IMR-90 (cell line): Measurements from ENCODE around the gene TMBIM1. TPM values are rescaled to one million over a fixed set of nuclear protein-coding genes. Genes with fewer than 3 reads are reported as not detected.

Experiments used
- ATAC-seq: fragments of 200-7000 bp; cut with Tn5 transposase; 2 replicates; pipeline ENCODE4 v1.9.1; 2020; ENCODE audit warnings: low read depth, mild to moderate bottlenecking, moderate library complexity
- BruUV-seq: library from RNA; stranded (reverse); fragments of 400-500 nt; replicated peaks from 2 replicates; lab custom pipeline; 2021; lab: Mats Ljungman, UMichigan
- CTCF ChIA-PET: fragments of 300-600 bp; formaldehyde crosslinking; extraction: SDS; loops from one replicate; lab custom pipeline; 2021; ENCODE audit warnings: antibody characterized with exemption; lab: Yijun Ruan, JAX
- POLR2A ChIA-PET: fragments of 300-600 bp; sonication (Branson Sonifier 250); formaldehyde crosslinking; loops from one replicate; lab custom pipeline; 2022; ENCODE audit warnings: antibody characterized with exemption; ENCODE audit not compliant: unreplicated experiment; lab: Charles Lee
- DNase-seq: peaks from one replicate; pipeline ENCODE4 v3.0.0; 2013
- H2AFZ ChIP-seq: replicated peaks from 2 replicates; pipeline ENCODE3; 2013; ENCODE audit warnings: low read length, mild to moderate bottlenecking; ENCODE audit not compliant: poor library complexity
- H2AK5ac ChIP-seq: 2 replicates; pipeline ENCODE4 v1.6.1; 2013; ENCODE audit warnings: low read depth, low read length, inconsistent platforms
- H2AK9ac ChIP-seq: replicated peaks from 2 replicates; pipeline ENCODE3; 2013; ENCODE audit warnings: mild to moderate bottlenecking, low read depth, low read length, moderate library complexity; ENCODE audit not compliant: poor library complexity
- H2BK120ac ChIP-seq: 2 replicates; pipeline ENCODE4 v1.6.1; 2013; ENCODE audit warnings: low read depth, low read length, inconsistent platforms
- H2BK15ac ChIP-seq: 3 replicates; pipeline ENCODE4 v1.6.1; 2013; ENCODE audit warnings: low read depth, low read length, inconsistent platforms
- H2BK20ac ChIP-seq: 2 replicates; pipeline ENCODE4 v1.6.1; 2013; ENCODE audit warnings: low read depth, mild to moderate bottlenecking, inconsistent platforms, low read length, moderate library complexity
- H2BK5ac ChIP-seq: 2 replicates; pipeline ENCODE4 v1.6.1; 2013; ENCODE audit warnings: mild to moderate bottlenecking, low read depth, low read length, inconsistent platforms; ENCODE audit not compliant: poor library complexity, severe bottlenecking
- H3K14ac ChIP-seq: replicated peaks from 2 replicates; pipeline ENCODE4 v1.6.1; 2013; ENCODE audit warnings: low read depth, low read length, inconsistent platforms
- H3K18ac ChIP-seq: 2 replicates; pipeline ENCODE4 v1.6.1; 2013; ENCODE audit warnings: low read depth, low read length, control low read depth
- H3K23ac ChIP-seq: 2 replicates; pipeline ENCODE4 v1.6.1; 2013; ENCODE audit warnings: low read depth, low read length, inconsistent platforms
- H3K27ac ChIP-seq: 2 replicates; pipeline ENCODE4 v1.5.1; 2013; ENCODE audit warnings: mild to moderate bottlenecking, control low read depth, low read length; ENCODE audit not compliant: insufficient read depth
- H3K27me3 ChIP-seq: 2 replicates; pipeline ENCODE4 v1.6.1; 2013; ENCODE audit warnings: low read length; ENCODE audit not compliant: control insufficient read depth, insufficient read depth
- H3K36me3 ChIP-seq: 2 replicates; pipeline ENCODE4 v1.6.1; 2013; ENCODE audit warnings: low read length, mixed read lengths; ENCODE audit not compliant: control insufficient read depth, insufficient read depth
- H3K4ac ChIP-seq: 2 replicates; pipeline ENCODE4 v1.6.1; 2013; ENCODE audit warnings: low read depth, low read length, inconsistent platforms
- H3K4me1 ChIP-seq: 2 replicates; pipeline ENCODE4 v1.6.1; 2013; ENCODE audit warnings: low read length, mixed read lengths; ENCODE audit not compliant: control insufficient read depth, insufficient read depth
- H3K4me2 ChIP-seq: 2 replicates; pipeline ENCODE4 v1.6.1; 2013; ENCODE audit warnings: low read depth, mild to moderate bottlenecking, control low read depth, low read length, moderate library complexity
- H3K4me3 ChIP-seq: 2 replicates; pipeline ENCODE4 v1.5.1; 2013; ENCODE audit warnings: low read depth, mild to moderate bottlenecking, control low read depth, low read length, moderate library complexity; ENCODE audit not compliant: insufficient read depth
- H3K56ac ChIP-seq: 2 replicates; pipeline ENCODE4 v1.6.1; 2013; ENCODE audit warnings: low read length, inconsistent platforms; ENCODE audit not compliant: insufficient read depth; ENCODE audit errors: extremely low read depth
- H3K79me1 ChIP-seq, 2 experiments: 2 replicates each; pipeline ENCODE4 v1.6.1; 2013; ENCODE audit warnings: low read length in 2 of 2, inconsistent platforms in 1 of 2, low read depth in 1 of 2
- H3K9ac ChIP-seq: 2 replicates; pipeline ENCODE4 v1.6.1; 2013; ENCODE audit warnings: low read depth, low read length, control low read depth
- H3K9me1 ChIP-seq: 2 replicates; pipeline ENCODE4 v1.6.1; 2013; ENCODE audit warnings: low read length, inconsistent platforms; ENCODE audit not compliant: insufficient read depth
- H3K9me3 ChIP-seq: 2 replicates; pipeline ENCODE4 v1.6.1; 2013; ENCODE audit warnings: low read length; ENCODE audit not compliant: control insufficient read depth, insufficient read depth
- H4K20me1 ChIP-seq: 2 replicates; pipeline ENCODE4 v1.6.1; 2013; ENCODE audit warnings: low read length, inconsistent platforms; ENCODE audit not compliant: insufficient read depth
- H4K5ac ChIP-seq: 2 replicates; pipeline ENCODE4 v1.6.1; 2013; ENCODE audit warnings: mild to moderate bottlenecking, low read depth, low read length, control low read depth
- H4K8ac ChIP-seq, 2 experiments: 2 replicates each; pipeline ENCODE4 v1.6.1; 2013; ENCODE audit warnings: low read depth in 2 of 2, low read length in 2 of 2, control low read depth in 1 of 2, inconsistent platforms in 1 of 2
- H4K91ac ChIP-seq: 2 replicates; pipeline ENCODE4 v1.6.1; 2013; ENCODE audit warnings: low read depth, low read length, inconsistent platforms; ENCODE audit not compliant: insufficient read depth
- BHLHE40 ChIP-seq: fragments of 150-350 bp; IDR thresholded peaks from 2 replicates; pipeline ENCODE4 v1.6.1; 2016; ENCODE audit warnings: mild to moderate bottlenecking, low read depth, low read length
- CEBPB ChIP-seq: IDR thresholded peaks from 2 replicates; pipeline ENCODE4 v1.6.1; 2012; ENCODE audit warnings: low read depth, low read length, improper control_type of control experiment
- CHD1 ChIP-seq: IDR thresholded peaks from 2 replicates; pipeline ENCODE4 v1.6.1; 2012; ENCODE audit warnings: low read depth, low read length, improper control_type of control experiment
- FOS ChIP-seq: fragments of 150-350 bp; IDR thresholded peaks from 2 replicates; pipeline ENCODE4 v1.6.1; 2016; ENCODE audit warnings: low read depth, low read length
- MAFK ChIP-seq: IDR thresholded peaks from 2 replicates; pipeline ENCODE4 v1.6.1; 2012; ENCODE audit warnings: low read depth, low read length, improper control_type of control experiment
- MAZ ChIP-seq: IDR thresholded peaks from 2 replicates; pipeline ENCODE4 v1.6.1; 2012; ENCODE audit warnings: low read depth, mild to moderate bottlenecking, low read length, improper control_type of control experiment, moderate library complexity, borderline replicate concordance
- MXI1 ChIP-seq: IDR thresholded peaks from 2 replicates; pipeline ENCODE4 v1.6.1; 2012; ENCODE audit warnings: low read depth, mild to moderate bottlenecking, low read length, moderate library complexity, borderline replicate concordance
- NFE2L2 ChIP-seq: fragments of 150-350 bp; IDR thresholded peaks from 2 replicates; pipeline ENCODE4 v1.6.1; 2016; ENCODE audit warnings: low read depth, mild to moderate bottlenecking, low read length
- POLR2A ChIP-seq: IDR thresholded peaks from 2 replicates; pipeline ENCODE4 v1.6.1; 2012; ENCODE audit warnings: mild to moderate bottlenecking, low read depth, low read length
- WGBS, 2 experiments: methylation state at CpG; one replicate each; pipeline versions ENCODE4 v1.1.5 to v1.1.7; 2013; ENCODE audit warnings: missing lambda C conversion rate in 2 of 2; ENCODE audit not compliant: insufficient read length in 1 of 2; ENCODE audit errors: extremely low coverage in 2 of 2; 5-methylcytosine and 5-hydroxymethylcytosine counted together
- dilution Hi-C: fragments of 300-500 bp; cut with HindIII; formaldehyde crosslinking; loops from one replicate; pipeline ENCODE4 v1.14.3; 2018; ENCODE audit warnings: low sequenced_read_pairs; ENCODE audit not compliant: unreplicated experiment
- in situ Hi-C: fragments of 300-500 bp; cut with MboI; formaldehyde crosslinking; loops from 3 replicates; pipeline ENCODE4 v1.14.3; 2019; ENCODE audit warnings: low sequenced_read_pairs, inconsistent platforms, mixed read lengths
- intact Hi-C: fragments of 100-400 bp; cut with micrococcal nuclease; formaldehyde crosslinking; loops from 2 replicates; pipeline ENCODE4 v1.10.0; 2022
- polyA plus RNA-seq, 3 experiments: library from polyadenylated mRNA; depleted of rRNA; stranded (reverse); fragments of >200 nt; gene quantifications; 2 replicates each; pipeline ENCODE4 v1.2.3, GENCODE V29; 2012; ENCODE audit warnings: low replicate concordance in 1 of 3
- total RNA-seq: library from RNA; depleted of rRNA; stranded (reverse); fragments of >200 nt; gene quantifications from 2 replicates; pipeline ENCODE4 v1.2.3, GENCODE V29; 2012
- TF ChIP-seq, protein P1 (sequence below): fragments of 150-350 bp; IDR thresholded peaks from 2 replicates; pipeline ENCODE4 v1.6.1; 2017; ENCODE audit warnings: mild to moderate bottlenecking, antibody characterized with exemption, low read length, low read depth

The TMBIM1 gene
- total and polyA plus RNA-seq, 2 of the 4 experiments (the other 2 are of a cell fraction) = 84.6 to 102 TPM

GRCh38 chr2:218260166-218260565, 32.1 kb downstream of the TMBIM1 start:
- Histone ChIP-seq H2AK9ac (peak overlapping the region; percentile 15), H3K4me3 (no peak overlapping the region), H3K79me1 (peaks cover 0 to 3% of the 10 kb centered on the region in 2 experiments; a peak in 2 of 4 replicates), H3K14ac (no peak overlapping the region), H3K4me2 (no peak overlapping the region), H3K27ac (no peak overlapping the region), H2AFZ (no peak overlapping the region), H4K5ac (no peak overlapping the region), H3K9ac (no peak overlapping the region), H3K9me1 (no peaks in the 10 kb centered on the region; the same call in 1 of the 2 replicates), H3K4me1 (peaks cover 12% of the 10 kb centered on the region), H3K56ac (no peak overlapping the region), H3K4ac (peak overlapping the region; percentile 17; the same call in 1 of the 2 replicates), H4K20me1 (peaks cover 8% of the 10 kb centered on the region; the same call in 1 of the 2 replicates), H2BK120ac (no peak overlapping the region), H4K8ac (no peak overlapping the region), H3K9me3 (no peaks in the 10 kb centered on the region), H2AK5ac (no peak overlapping the region), H2BK15ac (no peak overlapping the region), H3K36me3 (peaks cover 25% of the 10 kb centered on the region), H3K18ac (no peak overlapping the region), H3K23ac (no peak overlapping the region), H4K91ac (no peak overlapping the region), H2BK20ac (no peak overlapping the region), H2BK5ac (no peak overlapping the region), H3K27me3 (no peaks in the 10 kb centered on the region)
- DNase-seq (no peak), ATAC-seq (no peak)
- intact Hi-C loops = no loop called here
- WGBS, 2 experiments = 100% methylated on average over 1 of the region's 5 CpGs; no CpG with 5 or more reads in 1 of the 2 experiments
- TF ChIP-seq CEBPB (no peak), FOS (no peak), MAFK (no peak), CHD1 (no peak), NFE2L2 (no peak), MAZ (no peak), POLR2A (no peak), MXI1 (no peak), BHLHE40 (no peak)
- TF ChIP-seq, protein P1, sequence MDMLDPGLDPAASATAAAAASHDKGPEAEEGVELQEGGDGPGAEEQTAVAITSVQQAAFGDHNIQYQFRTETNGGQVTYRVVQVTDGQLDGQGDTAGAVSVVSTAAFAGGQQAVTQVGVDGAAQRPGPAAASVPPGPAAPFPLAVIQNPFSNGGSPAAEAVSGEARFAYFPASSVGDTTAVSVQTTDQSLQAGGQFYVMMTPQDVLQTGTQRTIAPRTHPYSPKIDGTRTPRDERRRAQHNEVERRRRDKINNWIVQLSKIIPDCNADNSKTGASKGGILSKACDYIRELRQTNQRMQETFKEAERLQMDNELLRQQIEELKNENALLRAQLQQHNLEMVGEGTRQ = no peak
- no TSS peak for BruUV-seq
- POLR2A ChIA-PET = no interaction called here
- dilution Hi-C loops = no loop called here
- in situ Hi-C loops = no loop called here
- CTCF ChIA-PET = no interaction called here
